HepG2 (cell line): ENCODE measurements around the gene ANAPC1. TPM values are rescaled to one million over a fixed set of nuclear protein-coding genes. Genes with fewer than 3 reads are reported as not detected.
A peak's percentile ranks its signal among the peaks of the same experiment; 100 is the strongest.

ENCODE experiments used
- ATAC-seq: fragments of 200-7000 bp; cut with Tn5 transposase; 3 replicates; pipeline ENCODE4 v1.9.1; 2020; ENCODE audit warnings: mild to moderate bottlenecking, moderate library complexity
- BruUV-seq: library from RNA; stranded (reverse); fragments of 400-500 nt; replicated peaks from 2 replicates; lab custom pipeline; 2021; lab: Mats Ljungman, UMichigan
- CTCF ChIA-PET: fragments of 300-600 bp; formaldehyde crosslinking; extraction: SDS; loops from one replicate; lab custom pipeline; 2021; ENCODE audit warnings: low total read pairs, inconsistent platforms, low intra/inter-chr PET ratio; lab: Yijun Ruan, JAX
- POLR2A ChIA-PET: fragments of 350-600 bp; sonication (Branson Sonifier 250); formaldehyde crosslinking; loops from one replicate; lab custom pipeline; 2020; ENCODE audit warnings: antibody characterized with exemption, inconsistent platforms; lab: Yijun Ruan, JAX
- DNase-seq: peaks from one replicate; pipeline ENCODE4 v3.0.0-alpha.2; 2015; ENCODE audit warnings: low spot score
- FAIRE-seq: peaks from 3 replicates; lab custom pipeline; 2011; peaks lifted over from hg19 to GRCh38; lab: Jason Lieb, UNC
- H2AFZ ChIP-seq: one replicate; pipeline ENCODE4 v1.6.1; 2011; ENCODE audit warnings: low read length, inconsistent platforms
- H3K27ac ChIP-seq: fragments of 300-600 bp; 3 replicates; pipeline ENCODE4 v1.8.0; 2011; ENCODE audit warnings: mixed run types, mild to moderate bottlenecking, mixed read lengths, low read length, inconsistent platforms; ENCODE audit not compliant: insufficient read depth; ENCODE audit errors: extremely low read length
- H3K27me3 ChIP-seq, 2 experiments: fragments of 200-600 bp in 1 of 2; 2 replicates in 1 of 2; 3 replicates in 1 of 2; pipeline versions ENCODE4 v1.6.0 to v1.8.0; 2011; ENCODE audit warnings: low read length in 2 of 2, mild to moderate bottlenecking in 2 of 2, moderate library complexity in 2 of 2, inconsistent platforms in 1 of 2; ENCODE audit not compliant: insufficient read depth in 2 of 2, control insufficient read depth in 1 of 2
- H3K36me3 ChIP-seq, 2 experiments: fragments of 200-600 bp in 1 of 2; replicated peaks in 1 of 2; 2 replicates in 1 of 2; 3 replicates in 1 of 2; pipeline versions ENCODE4 v1.5.1 to v1.8.0; 2011; ENCODE audit warnings: low read length in 2 of 2, inconsistent platforms in 1 of 2; ENCODE audit not compliant: insufficient read depth in 2 of 2, control insufficient read depth in 1 of 2
- H3K4me1 ChIP-seq: 2 replicates; pipeline ENCODE4 v1.5.1; 2012; ENCODE audit warnings: low read length, inconsistent platforms; ENCODE audit not compliant: insufficient read depth
- H3K4me2 ChIP-seq: 2 replicates; pipeline ENCODE4 v1.6.0; 2011; ENCODE audit warnings: low read depth, low read length, inconsistent platforms
- H3K4me3 ChIP-seq, 3 experiments: fragments of 200-600 bp in 1 of 3; sonication (generic), shearing (Covaris generic) in 1 of 3; replicated peaks in 1 of 3; 2 replicates each; pipeline ENCODE4 v1.5.1; 2011 to 2016; ENCODE audit warnings: low read length in 3 of 3, inconsistent platforms in 2 of 3, low read depth in 2 of 3, mild to moderate bottlenecking in 2 of 3, control low read depth in 1 of 3, mixed read lengths in 1 of 3; ENCODE audit not compliant: insufficient read depth in 1 of 3
- H3K79me2 ChIP-seq: one replicate; pipeline ENCODE4 v1.6.1; 2011; ENCODE audit warnings: low read length, inconsistent platforms; ENCODE audit not compliant: insufficient read depth
- H3K9ac ChIP-seq: 2 replicates; pipeline ENCODE4 v1.6.0; 2011; ENCODE audit warnings: mild to moderate bottlenecking, low read depth, low read length, inconsistent platforms; ENCODE audit not compliant: insufficient read depth
- H3K9me3 ChIP-seq: 2 replicates; pipeline ENCODE4 v1.5.1; 2012; ENCODE audit warnings: mild to moderate bottlenecking, low read length
- H4K20me1 ChIP-seq: 2 replicates; pipeline ENCODE4 v1.6.0; 2011; ENCODE audit warnings: inconsistent platforms, mild to moderate bottlenecking, low read length, moderate library complexity; ENCODE audit not compliant: insufficient read depth
- AFF4 ChIP-seq: sonication (generic); formaldehyde crosslinking; IDR thresholded peaks from 2 replicates; pipeline ENCODE4 v1.4.0; 2020; ENCODE audit warnings: missing genetic modification reagents
- ATF3 ChIP-seq: sonication (generic); formaldehyde crosslinking; IDR thresholded peaks from 2 replicates; pipeline ENCODE4 v1.4.0; 2020; ENCODE audit warnings: missing genetic modification reagents
- CBX2 ChIP-seq, 2 experiments: fragments of 200-600 bp in 1 of 2; sonication (generic); formaldehyde crosslinking in 1 of 2; IDR thresholded peaks; 2 replicates each; pipeline versions ENCODE4 v1.7.0 to v1.8.1; 2018 to 2022; ENCODE audit warnings: low read depth in 2 of 2, low read length in 1 of 2, mild to moderate bottlenecking in 1 of 2, missing genetic modification reagents in 1 of 2
- EED ChIP-seq: sonication (generic); formaldehyde crosslinking; IDR thresholded peaks from 2 replicates; pipeline ENCODE4 v1.5.0; 2020; ENCODE audit warnings: mild to moderate bottlenecking, missing genetic modification reagents
- HOXA3 ChIP-seq: sonication (generic); formaldehyde crosslinking; IDR thresholded peaks from 2 replicates; pipeline ENCODE4 v1.5.0; 2020; ENCODE audit warnings: missing genetic modification reagents
- HOXA5 ChIP-seq: sonication (generic); formaldehyde crosslinking; IDR thresholded peaks from 2 replicates; pipeline ENCODE4 v1.4.0; 2020; ENCODE audit warnings: missing genetic modification reagents
- HOXA9 ChIP-seq: sonication (generic); formaldehyde crosslinking; IDR thresholded peaks from 2 replicates; pipeline ENCODE4 v1.8.1; 2022; ENCODE audit warnings: missing genetic modification reagents, mild to moderate bottlenecking, moderate library complexity, borderline replicate concordance
- KLF16 ChIP-seq, 2 experiments: sonication (generic) in 1 of 2; formaldehyde crosslinking in 1 of 2; IDR thresholded peaks; 2 replicates each; pipeline versions ENCODE4 v1.6.1 to v1.8.0; 2016 to 2023; ENCODE audit warnings: missing genetic modification reagents in 2 of 2, missing compliant biosample characterization in 1 of 2
- NCOR1 ChIP-seq: fragments of 200-600 bp; sonication (generic); IDR thresholded peaks from 2 replicates; pipeline ENCODE4 v1.7.0; 2017; ENCODE audit warnings: antibody characterized with exemption, low read length, borderline replicate concordance
- NR3C1 ChIP-seq: sonication (generic); formaldehyde crosslinking; IDR thresholded peaks from 2 replicates; pipeline ENCODE4 v1.4.0; 2020; ENCODE audit warnings: missing genetic modification reagents
- PHF8 ChIP-seq: sonication (generic); formaldehyde crosslinking; IDR thresholded peaks from 2 replicates; pipeline ENCODE4 v1.5.0; 2020; ENCODE audit warnings: missing genetic modification reagents
- PLRG1 ChIP-seq: fragments of 450-650 bp; conservative IDR thresholded peaks from 2 replicates; pipeline ENCODE4 v1.6.1; 2016
- RCOR2 ChIP-seq: IDR thresholded peaks from 2 replicates; pipeline ENCODE4 v1.6.1; 2016; ENCODE audit warnings: missing biosample characterization, missing genetic modification reagents
- SCMH1 ChIP-seq: sonication (generic); formaldehyde crosslinking; IDR thresholded peaks from 2 replicates; pipeline ENCODE4 v1.9.0; 2021; ENCODE audit warnings: missing genetic modification reagents, mild to moderate bottlenecking, borderline replicate concordance
- SNAI1 ChIP-seq: sonication (generic); formaldehyde crosslinking; IDR thresholded peaks from 2 replicates; pipeline ENCODE4 v1.5.0; 2020; ENCODE audit warnings: mild to moderate bottlenecking, missing genetic modification reagents, borderline replicate concordance
- SNAPC2 ChIP-seq: sonication (generic); formaldehyde crosslinking; IDR thresholded peaks from 2 replicates; pipeline ENCODE4 v1.8.1; 2022; ENCODE audit warnings: mild to moderate bottlenecking, missing genetic modification reagents
- TBX2 ChIP-seq: sonication (generic); formaldehyde crosslinking; IDR thresholded peaks from 2 replicates; pipeline ENCODE4 v1.5.0; 2020; ENCODE audit warnings: missing genetic modification reagents, mild to moderate bottlenecking, borderline replicate concordance
- ZNF816 ChIP-seq: sonication (generic); formaldehyde crosslinking; IDR thresholded peaks from 2 replicates; pipeline ENCODE4 v1.8.0; 2022; ENCODE audit warnings: missing genetic modification reagents, mild to moderate bottlenecking, borderline replicate concordance
- WGBS: methylation state at CpG from one replicate; pipeline ENCODE4 v1.1.6; 2017; ENCODE audit warnings: low lambda C conversion rate; 5-methylcytosine and 5-hydroxymethylcytosine counted together
- in situ Hi-C: cut with HindIII; loops from 2 replicates; pipeline ENCODE4 v1.10.0; 2017; ENCODE audit warnings: low pct_unique_long_range_greater_than_20kb; ENCODE audit not compliant: extremely low pct_ligation_motif_present
- intact Hi-C: fragments of 100-400 bp; cut with micrococcal nuclease; formaldehyde crosslinking; loops from one replicate; pipeline ENCODE4 v1.10.0; 2022; ENCODE audit not compliant: unreplicated experiment
- polyA plus RNA-seq, 8 experiments: library from polyadenylated mRNA; depleted of rRNA in 3 of 8; stranded (reverse) in 7 of 8; unstranded in 1 of 8; fragments of >200 nt; fragmentation: Illumina TruSeq in 4 of 8; extraction: Trizol in 4 of 8; gene quantifications; 2 replicates each; pipeline versions ENCODE4 v1.2.1 to v1.2.3, GENCODE V29; 2011 to 2016; ENCODE audit warnings: low read depth in 4 of 8, missing spikeins in 1 of 8, mixed read lengths in 1 of 8; ENCODE audit not compliant: insufficient read depth in 1 of 8
- total RNA-seq, 5 experiments: library from RNA; depleted of rRNA; stranded (reverse); fragments of >200 nt; fragmentation: Illumina TruSeq; extraction: Trizol; gene quantifications; 2 replicates each; pipeline ENCODE4 v1.2.3, GENCODE V29; 2016; ENCODE audit warnings: low read depth in 1 of 5

Gene ANAPC1
- total and polyA plus RNA-seq, 2 of the 13 experiments (the other 11 are each of a cell fraction or from before 2014, with no cell fraction given), result 50.0 to 89.7 TPM

- TF ChIP-seq RCOR2 (peak; percentile 23; the same call in 1 of the 2 replicates), NCOR1 (no peak; the same call in 1 of the 2 replicates), PHF8 (peak; percentile 99), ZNF816 (CRISPR knock-in tag) (peak; percentile 98), PLRG1 (no peak), KLF16 (CRISPR knock-in tag; IDR thresholded peaks at IDR 0.05) (peak; percentile 58 to 87; a peak in 2 of 4 replicates)
Observed at GRCh38 chr2:111883661-111884591, at the start of gene ANAPC1 (continued).

GRCh38 chr2:111932841-111933291, 48.9 kb upstream of the ANAPC1 start:
- intact Hi-C loops, result no loop called here
- Histone ChIP-seq H3K4me1 (peaks cover 16% of the 10 kb centered on the region), H3K27me3 (no peaks in the 10 kb centered on the region), H3K4me2 (no peak overlapping the region), H3K9me3 (no peaks in the 10 kb centered on the region), H3K36me3 (peaks cover 16 to 50% of the 10 kb centered on the region in 2 experiments), H3K79me2 (peaks cover 16% of the 10 kb centered on the region), H2AFZ (no peak overlapping the region), H3K9ac (no peak overlapping the region), H4K20me1 (no peaks in the 10 kb centered on the region), H3K4me3 (no peak overlapping the region), H3K27ac (no peak overlapping the region)
- ATAC-seq, result peak; percentile 57
- ChIA-PET CTCF (no interaction called here), POLR2A (no interaction called here)
- BruUV-seq, result no TSS peak
- WGBS, result 40% methylated on average over 4 of the region's 4 CpGs
- FAIRE-seq, result peak; percentile 62
- in situ Hi-C loops, result no loop called here
- DNase-seq, result peak; percentile 78
- TF ChIP-seq SNAI1 (CRISPR knock-in tag) (no peak), AFF4 (no peak), TBX2 (CRISPR knock-in tag) (no peak), EED (CRISPR knock-in tag) (no peak), ATF3 (CRISPR knock-in tag) (no peak), HOXA5 (no peak), CBX2 (IDR thresholded peaks at IDR 0.05; ENCODE audit: low read depth, low read length) (no peak), CBX2 (CRISPR knock-in tag; IDR thresholded peaks at IDR 0.05; ENCODE audit: low read depth) (no peak), NR3C1 (no peak), SCMH1 (CRISPR knock-in tag) (no peak), SNAPC2 (no peak), HOXA9 (CRISPR knock-in tag) (no peak), KLF16 (CRISPR knock-in tag; IDR thresholded peaks at IDR 0.05) (no peak), HOXA3 (0 out of 2 replicates have a peak, but pooled peaks have one; percentile 15)
